ENCODE measurements around the gene CD44. TPM values are rescaled to one million over a fixed set of nuclear protein-coding genes. Genes with fewer than 3 reads are reported as not detected.

Gene CD44
- total RNA-seq, 4 donors from 2014 or later = 135 to 636 (median 397) TPM

- intact Hi-C loops (cut with DNase I; ENCODE audit: low total_unique reads) = no loop called here
- H3K36me3 ChIP-seq = no peaks in the 10 kb centered on the region
Measured at GRCh38 chr11:35272391-35272902, 133.5 kb downstream of the CD44 start.

GRCh38 chr11:35274909-35275785 lies 136.2 kb downstream of the CD44 start:
- no peaks in the 10 kb centered on the region for H3K4me1 ChIP-seq
- H3K27me3 ChIP-seq = no peaks in the 10 kb centered on the region
- H3K36me3 ChIP-seq = no peaks in the 10 kb centered on the region
- DNase-seq = peak in 1 of 2 donors; percentile 35
- intact Hi-C loops (cut with DNase I; ENCODE audit: low total_unique reads) = no loop called here
- TF ChIP-seq POLR2A (IDR thresholded peaks at IDR 0.05) (no peak), CTCF (IDR thresholded peaks at IDR 0.05) (no peak)
- no peaks in the 10 kb centered on the region for H3K9me3 ChIP-seq
- no peak overlapping the region for H3K4me3 ChIP-seq
- peak overlapping the region in 1 of 2 donors; percentile 8 for H3K27ac ChIP-seq

More at GRCh38 chr11:35272391-35272902, 133.5 kb downstream of the CD44 start:
- no peak overlapping the region for H3K4me3 ChIP-seq
- no peaks in the 10 kb centered on the region for H3K27me3 ChIP-seq
- H3K4me1 ChIP-seq = no peaks in the 10 kb centered on the region
- no peak overlapping the region for H3K27ac ChIP-seq
- TF ChIP-seq POLR2A (IDR thresholded peaks at IDR 0.05) = no peak
- TF ChIP-seq CTCF (IDR thresholded peaks at IDR 0.05) = no peak
- no peak for DNase-seq
- H3K9me3 ChIP-seq = no peaks in the 10 kb centered on the region

- Histone ChIP-seq H3K9me3 (no peaks in the 10 kb centered on the region), H3K4me1 (peaks cover 0 to 3% of the 10 kb centered on the region in 2 donors), H3K36me3 (no peaks in the 10 kb centered on the region), H3K27ac (peak overlapping the region in 1 of 2 donors; percentile 8), H3K4me3 (no peak overlapping the region), H3K27me3 (no peaks in the 10 kb centered on the region)
- intact Hi-C loops (cut with DNase I; ENCODE audit: low total_unique reads) = no loop called here
- no peak for DNase-seq
- no peak for TF ChIP-seq POLR2A (IDR thresholded peaks at IDR 0.05)
- TF ChIP-seq CTCF (IDR thresholded peaks at IDR 0.05) = no peak
Measured at GRCh38 chr11:35275786-35276170, 136.8 kb downstream of the CD44 start.

GRCh38 chr11:35276396-35277145 lies 137.6 kb downstream of the CD44 start:
- H3K36me3 ChIP-seq = no peaks in the 10 kb centered on the region
- no peaks in the 10 kb centered on the region for H3K9me3 ChIP-seq
- no peaks in the 10 kb centered on the region for H3K27me3 ChIP-seq
- no peak overlapping the region for H3K4me3 ChIP-seq
- TF ChIP-seq POLR2A (IDR thresholded peaks at IDR 0.05) (no peak), CTCF (IDR thresholded peaks at IDR 0.05) (no peak)
- H3K4me1 ChIP-seq = peaks cover 0 to 4% of the 10 kb centered on the region in 2 donors
- no peak overlapping the region for H3K27ac ChIP-seq
- intact Hi-C loops (cut with DNase I; ENCODE audit: low total_unique reads) = no loop called here
- DNase-seq = no peak

Data from uterus (tissue), 4 donors.